Measurements from ENCODE around the gene TSHZ2.

TSHZ2 gene

GRCh38 chr20:53194306-53195290 lies 222.4 kb downstream of the TSHZ2 start:
- FAIRE-seq (no peak), DNase-seq (ENCODE audit: low spot score) (no peak)

DNA sequence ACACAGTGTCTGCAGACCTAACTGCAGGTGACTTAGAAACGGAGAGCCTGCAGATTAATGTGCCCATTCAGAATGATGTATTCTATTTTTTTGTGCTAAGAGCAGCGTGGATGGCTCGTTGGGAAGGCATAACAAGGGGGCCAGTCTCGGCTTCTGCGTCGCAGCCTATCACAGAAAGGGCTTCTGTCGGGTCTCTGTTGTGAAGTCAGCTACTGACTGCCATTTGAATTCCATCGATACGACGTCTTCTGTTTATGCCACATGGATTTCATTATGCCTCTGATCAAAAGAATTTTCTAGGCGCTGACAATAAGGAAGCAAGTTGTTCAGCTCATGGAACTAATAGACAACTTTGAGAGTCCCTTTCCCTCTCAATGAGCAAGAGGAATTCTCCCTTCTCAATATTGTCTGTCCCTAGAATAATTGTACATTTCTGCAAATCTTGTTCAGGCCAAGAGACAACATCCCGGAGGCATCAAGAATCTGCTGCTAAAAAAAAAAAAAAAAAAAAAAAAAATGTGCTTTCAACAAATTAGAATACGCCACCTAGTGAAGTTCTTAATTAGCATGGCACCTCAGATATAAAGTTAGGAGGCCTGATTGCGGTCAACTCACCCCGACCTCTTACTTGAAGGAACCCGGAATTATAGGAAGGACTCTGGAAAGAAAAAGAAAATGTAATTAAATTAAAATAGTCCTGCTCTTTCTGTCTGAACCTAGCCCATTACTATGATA lies 223.9 kb downstream of the TSHZ2 start:
- FAIRE-seq (no peak), DNase-seq (ENCODE audit: low spot score) (no peak)

DNA sequence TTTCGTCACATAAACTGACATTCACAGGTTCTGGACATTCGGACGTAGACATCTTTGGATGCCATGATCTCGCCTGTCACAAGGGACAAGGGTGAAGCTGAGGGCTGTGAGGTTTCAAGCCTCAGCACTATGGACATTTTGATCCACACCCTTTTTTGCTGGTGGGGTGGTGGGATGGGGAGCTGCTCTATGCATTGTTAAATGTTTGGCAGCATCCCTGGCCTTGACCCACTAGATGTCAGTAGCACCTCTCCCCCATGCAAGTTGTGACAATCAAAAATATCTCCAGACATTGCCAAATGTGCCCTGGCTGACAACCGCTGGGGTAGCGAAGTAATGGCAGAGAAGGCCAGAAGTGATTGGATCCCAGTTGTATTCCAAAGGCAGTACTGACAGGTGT lies 229.4 kb downstream of the TSHZ2 start:
- FAIRE-seq: no peak
- DNase-seq (ENCODE audit: low spot score): no peak

GRCh38 chr20:53202777-53203176 lies 230.6 kb downstream of the TSHZ2 start:
- FAIRE-seq: peak; percentile 65

DNA sequence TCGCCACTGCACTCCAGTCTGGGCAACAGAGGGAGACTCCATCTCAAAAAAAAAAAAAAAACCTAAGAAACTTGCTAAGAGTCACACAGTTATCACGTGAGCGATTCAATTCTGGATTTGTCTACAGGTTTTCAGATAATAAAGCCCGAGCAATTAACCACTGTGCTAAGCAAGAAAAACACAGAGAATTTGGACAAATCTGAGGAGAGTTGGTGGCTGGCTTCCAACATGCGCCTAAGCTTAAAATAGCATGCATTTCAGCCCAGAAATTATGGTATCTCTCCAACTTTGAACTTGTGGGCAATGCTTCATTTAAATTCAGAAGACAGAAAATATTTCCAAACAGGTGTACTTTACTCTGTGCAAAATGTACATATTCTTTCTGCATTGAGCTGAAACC lies 232.9 kb downstream of the TSHZ2 start:
- no peak for FAIRE-seq
- no peak for DNase-seq (ENCODE audit: low spot score)

More at GRCh38 chr20:53202777-53203176, 230.6 kb downstream of the TSHZ2 start:
- peak; percentile 75 for DNase-seq (ENCODE audit: low spot score)

GRCh38 chr20:53208110-53208832 lies 236.1 kb downstream of the TSHZ2 start:
- DNase-seq (ENCODE audit: low spot score): no peak
- no peak for FAIRE-seq

GRCh38 chr20:53210041-53210440 lies 237.9 kb downstream of the TSHZ2 start:
- no peak for FAIRE-seq

GRCh38 chr20:53210931-53211330 lies 238.8 kb downstream of the TSHZ2 start:
- FAIRE-seq (no peak), DNase-seq (ENCODE audit: low spot score) (no peak)

More at GRCh38 chr20:53210041-53210440, 237.9 kb downstream of the TSHZ2 start:
- no peak for DNase-seq (ENCODE audit: low spot score)

DNA sequence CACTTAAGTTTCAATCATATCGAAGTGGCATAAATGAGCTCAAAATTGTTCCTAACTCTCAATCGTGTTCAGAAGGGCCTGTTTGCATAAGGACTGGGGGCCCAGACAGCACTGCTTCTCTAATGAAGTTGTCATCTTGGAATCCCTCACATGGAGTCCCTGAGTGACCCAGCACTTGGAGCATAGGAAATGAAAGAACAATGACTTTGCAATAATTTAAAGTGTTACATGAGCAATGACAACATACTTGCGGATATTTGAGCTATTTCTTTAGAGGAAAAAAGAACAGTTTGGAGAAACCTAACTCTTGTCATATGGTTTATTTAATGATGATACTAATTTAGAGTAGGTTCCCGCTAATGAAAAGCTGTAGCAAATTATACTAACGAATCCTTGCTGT lies 239.9 kb downstream of the TSHZ2 start:
- no peak for DNase-seq (ENCODE audit: low spot score)
- no peak for FAIRE-seq

DNA sequence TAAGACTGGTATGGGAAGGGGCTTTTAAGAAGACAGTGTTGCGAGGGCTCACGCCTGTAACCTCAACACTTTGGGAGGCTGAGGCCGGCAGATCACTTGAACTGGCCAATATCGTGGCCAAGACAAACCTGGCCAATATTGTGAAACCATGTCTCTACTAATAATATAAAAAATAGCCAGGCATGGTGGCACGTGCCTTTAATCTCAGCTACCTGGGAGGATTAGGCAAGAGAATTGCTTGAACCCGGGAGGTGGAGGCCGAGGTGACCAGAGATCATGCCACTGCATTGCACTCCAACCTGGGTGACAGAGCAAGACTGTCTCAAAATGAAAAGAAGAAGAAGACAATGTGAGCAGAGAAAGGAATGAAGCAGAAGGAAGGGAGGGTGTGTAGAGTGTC lies 242.2 kb downstream of the TSHZ2 start:
- FAIRE-seq: no peak
- no peak for DNase-seq (ENCODE audit: low spot score)

GRCh38 chr20:53215166-53215565 lies 243.0 kb downstream of the TSHZ2 start:
- FAIRE-seq: no peak
- no peak for DNase-seq (ENCODE audit: low spot score)

DNA sequence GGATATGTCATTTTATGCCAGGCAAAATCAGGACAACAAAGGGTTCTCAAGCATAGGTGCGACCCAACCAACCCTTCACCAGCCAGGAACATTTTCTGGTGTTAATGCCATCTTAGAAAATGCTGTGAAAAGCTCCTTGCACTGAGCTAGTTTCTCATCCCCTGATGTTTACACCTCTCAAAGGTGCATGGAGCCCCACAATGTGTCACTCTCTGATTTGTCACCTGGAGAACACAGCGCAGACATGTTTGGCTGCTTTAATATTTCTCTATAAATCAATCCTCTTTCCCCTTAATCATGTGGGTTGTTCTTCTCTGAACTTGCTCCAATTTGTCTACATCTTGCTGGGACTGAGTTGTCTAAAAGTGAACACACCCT lies 244.3 kb downstream of the TSHZ2 start:
- FAIRE-seq: no peak
- DNase-seq (ENCODE audit: low spot score): no peak

- peak; percentile 77 for FAIRE-seq
- peak; percentile 90 for DNase-seq (ENCODE audit: low spot score)
These were observed 244.9 kb downstream of the TSHZ2 start for GRCh38 chr20:53216856-53217576.

DNA sequence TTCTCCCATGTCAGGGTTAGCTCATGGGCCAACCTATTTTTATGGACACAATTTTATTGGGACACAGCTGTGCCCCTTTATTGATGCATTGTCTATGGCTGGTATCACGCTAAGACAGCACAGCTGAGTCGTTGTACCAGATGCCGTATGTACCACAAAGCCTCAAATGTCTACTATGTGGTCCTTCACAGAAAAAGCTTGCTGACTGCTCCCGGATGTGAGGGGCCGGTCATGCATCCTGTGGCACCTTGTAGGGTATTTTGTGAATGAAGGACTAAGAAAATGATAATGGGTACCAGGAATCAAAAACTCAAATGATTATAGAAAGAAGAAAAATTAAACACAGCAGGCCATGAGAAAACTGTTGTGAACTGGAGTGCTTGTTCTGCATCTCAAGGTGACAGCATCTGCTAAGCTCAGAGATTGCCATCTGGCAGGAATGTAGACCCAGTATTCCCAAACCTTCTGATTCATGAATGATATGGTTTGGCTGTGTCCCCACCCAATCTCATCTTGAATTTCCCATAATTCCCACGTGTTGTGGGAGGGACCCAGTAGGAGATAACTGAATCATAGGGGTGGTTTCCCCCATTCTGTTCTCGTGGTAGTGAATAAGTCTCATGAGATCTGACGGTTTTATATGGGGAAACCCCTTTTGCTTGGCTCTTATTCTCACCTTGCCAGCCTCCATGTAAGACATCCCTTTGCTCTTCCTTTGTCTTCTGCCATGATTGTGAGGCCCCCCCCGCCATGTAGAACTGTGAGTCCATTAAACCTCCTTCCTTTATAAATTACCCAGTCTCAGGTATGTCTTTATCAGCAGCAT lies 248.5 kb downstream of the TSHZ2 start:
- DNase-seq (ENCODE audit: low spot score) (no peak), FAIRE-seq (no peak)

DNA sequence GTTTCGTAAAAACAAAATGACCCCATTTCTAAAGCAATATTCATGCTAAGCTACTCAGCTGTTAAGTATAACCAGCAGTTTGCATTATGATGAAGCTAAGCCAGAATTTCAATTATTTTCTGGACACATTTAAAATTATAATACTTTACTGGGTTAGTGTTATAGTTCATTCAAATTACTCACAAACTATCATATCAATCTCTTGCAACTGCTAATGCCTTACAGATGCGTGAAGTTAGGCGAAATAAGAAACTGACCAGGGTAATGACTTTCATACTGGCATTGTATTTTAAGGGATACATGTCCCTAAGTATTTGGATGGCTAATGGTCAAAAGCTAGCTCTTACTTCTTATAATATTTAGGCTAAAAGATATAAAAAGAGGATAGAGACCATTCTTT lies 249.6 kb downstream of the TSHZ2 start:
- no peak for DNase-seq (ENCODE audit: low spot score)
- FAIRE-seq: no peak

GRCh38 chr20:53222416-53222815 lies 250.3 kb downstream of the TSHZ2 start:
- FAIRE-seq (no peak), DNase-seq (ENCODE audit: low spot score) (no peak)

GRCh38 chr20:53222932-53223331 lies 250.8 kb downstream of the TSHZ2 start:
- FAIRE-seq (no peak), DNase-seq (ENCODE audit: low spot score) (no peak)

DNA sequence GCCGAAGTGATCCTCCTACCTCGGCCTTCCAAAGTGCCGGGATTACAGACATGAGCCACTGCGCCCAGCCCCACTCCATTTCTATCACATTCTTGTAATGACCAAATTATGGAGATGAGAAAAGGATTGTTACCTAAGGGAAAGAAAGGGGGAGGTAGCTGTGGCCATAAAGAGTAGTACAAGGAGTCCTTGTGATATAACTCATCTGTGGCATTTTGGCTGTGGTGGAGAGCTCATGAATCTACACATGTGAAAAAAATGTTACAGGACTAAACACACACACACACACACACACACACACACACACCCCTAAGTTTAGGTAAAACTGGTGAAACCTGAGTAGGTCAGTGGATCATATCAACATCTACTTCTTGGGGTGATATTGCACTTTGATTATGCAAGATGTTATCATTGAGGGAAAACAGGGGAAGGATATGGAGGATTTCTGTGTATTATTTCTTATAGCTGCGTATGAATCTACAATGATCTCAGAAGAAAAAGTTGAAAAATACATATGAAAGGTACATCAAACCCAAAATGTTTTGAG lies 251.5 kb downstream of the TSHZ2 start:
- DNase-seq (ENCODE audit: low spot score): no peak
- FAIRE-seq: no peak

DNA sequence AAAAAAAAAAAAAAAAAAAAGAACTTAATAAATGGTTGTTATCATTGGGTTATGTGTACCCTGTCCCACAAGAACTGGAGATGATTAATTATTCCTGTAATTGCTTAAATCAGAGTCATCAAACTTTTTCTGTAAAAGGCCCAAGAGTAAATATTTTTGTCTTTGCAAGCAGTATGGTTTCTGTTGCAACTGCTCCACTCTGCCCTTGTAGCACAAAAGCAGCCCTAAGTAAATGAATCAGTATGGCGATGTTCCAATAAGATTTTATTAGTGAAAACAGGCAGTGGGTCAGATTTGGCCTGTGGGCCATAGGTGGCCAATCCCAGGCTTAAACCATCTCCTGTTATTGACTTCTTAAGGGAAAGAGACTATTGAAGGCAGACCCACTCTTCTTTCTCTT lies 252.7 kb downstream of the TSHZ2 start:
- no peak for DNase-seq (ENCODE audit: low spot score)
- FAIRE-seq: no peak

GRCh38 chr20:53226826-53227225 lies 254.7 kb downstream of the TSHZ2 start:
- DNase-seq (ENCODE audit: low spot score) (no peak), FAIRE-seq (no peak)

Data from urothelium cell line (cell line).